ENCODE measurements around the gene RFX7. TPM values are rescaled to one million over a fixed set of nuclear protein-coding genes. Genes with fewer than 3 reads are reported as not detected.
A peak's percentile ranks its signal among the peaks of the same experiment; 100 is the strongest.

RFX7 gene
- total and polyA plus RNA-seq, 8 donors = 1.3 to 12.4 (median 5.5) TPM

GRCh38 chr15:56124391-56124790 lies 119.3 kb downstream of the RFX7 start:
- FAIRE-seq = no peak
- Histone ChIP-seq H3K4me3 (no peak overlapping the region), H3K9me3 (peaks cover 0 to 5% (median 0%) of the 10 kb centered on the region in 4 donors), H3K36me3 (peaks cover 0 to 3% (median 0%) of the 10 kb centered on the region in 3 donors), H3K4me1 (no peaks in the 10 kb centered on the region), H3K27me3 (no peaks in the 10 kb centered on the region), H3K27ac (no peak overlapping the region)
- intact Hi-C loops (cut with DNase I) = no loop called here
- no peak for DNase-seq
- ATAC-seq = no peak
- 93 to 96% methylated on average over 4 of the region's 4 CpGs for WGBS, 2 donors
- TF ChIP-seq CTCF (IDR thresholded peaks at IDR 0.05) = no peak

- ATAC-seq (no peak), DNase-seq (no peak), FAIRE-seq (no peak)
- H3K27ac ChIP-seq = no peak overlapping the region
- H3K27me3 ChIP-seq = no peaks in the 10 kb centered on the region
- TF ChIP-seq CTCF (IDR thresholded peaks at IDR 0.05) = no peak
- H3K36me3 ChIP-seq = no peaks in the 10 kb centered on the region
- no peak overlapping the region for H3K4me3 ChIP-seq
- no peaks in the 10 kb centered on the region for H3K9me3 ChIP-seq
- peaks cover 0 to 3% (median 0%) of the 10 kb centered on the region in 3 donors for H3K4me1 ChIP-seq
- WGBS, 2 donors = 70 to 80% methylated on average over 1 of the region's 1 CpG
- intact Hi-C loops (cut with DNase I) = no loop called here
Observed at GRCh38 chr15:56105855-56106254, 137.8 kb downstream of the RFX7 start.

- Histone ChIP-seq H3K9me3 (no peaks in the 10 kb centered on the region), H3K27me3 (no peaks in the 10 kb centered on the region), H3K4me1 (peaks cover 0 to 4% (median 3%) of the 10 kb centered on the region in 3 donors), H3K27ac (no peak overlapping the region), H3K4me3 (no peak overlapping the region), H3K36me3 (peaks cover 0 to 6% (median 0%) of the 10 kb centered on the region in 3 donors)
- WGBS, 2 donors = 37 to 47% methylated on average over 3 of the region's 3 CpGs
- DNase-seq = no peak
- intact Hi-C loops (cut with DNase I) = no loop called here
- no peak for TF ChIP-seq CTCF (IDR thresholded peaks at IDR 0.05)
- peak; percentile 51 to 73 (median 64) for ATAC-seq
- no peak for FAIRE-seq
Observed at GRCh38 chr15:56102441-56102840, 141.2 kb downstream of the RFX7 start.

GRCh38 chr15:56099311-56099710 lies 144.4 kb downstream of the RFX7 start:
- DNase-seq (no peak), FAIRE-seq (no peak), ATAC-seq (peak in 2 of 4 donors; percentile 39 to 60)
- 51 to 94% methylated on average over 2 of the region's 2 CpGs for WGBS, 2 donors
- H3K4me3 ChIP-seq = no peak overlapping the region
- H3K9me3 ChIP-seq = no peaks in the 10 kb centered on the region
- intact Hi-C loops (cut with DNase I) = no loop called here
- no peak for TF ChIP-seq CTCF (IDR thresholded peaks at IDR 0.05)
- H3K4me1 ChIP-seq = peaks cover 0 to 4% (median 0%) of the 10 kb centered on the region in 3 donors
- H3K27me3 ChIP-seq = no peaks in the 10 kb centered on the region
- peaks cover 0 to 29% (median 13%) of the 10 kb centered on the region in 3 donors for H3K36me3 ChIP-seq
- H3K27ac ChIP-seq = no peak overlapping the region

GRCh38 chr15:56098195-56098863 lies 145.3 kb downstream of the RFX7 start:
- Histone ChIP-seq H3K4me3 (no peak overlapping the region), H3K27ac (no peak overlapping the region)
- no peak for FAIRE-seq

More at GRCh38 chr15:56098195-56098863, 145.3 kb downstream of the RFX7 start:
- Histone ChIP-seq H3K4me1 (peaks cover 0 to 4% (median 0%) of the 10 kb centered on the region in 3 donors), H3K36me3 (peaks cover 0 to 39% (median 13%) of the 10 kb centered on the region in 3 donors), H3K9me3 (no peaks in the 10 kb centered on the region), H3K27me3 (no peaks in the 10 kb centered on the region)
- intact Hi-C loops (cut with DNase I) = no loop called here
- WGBS, 2 donors = 92% methylated on average over 5 of the region's 5 CpGs
- TF ChIP-seq CTCF (IDR thresholded peaks at IDR 0.05) = no peak
- no peak for DNase-seq
- ATAC-seq = no peak
